Upper lobe of left lung (tissue), 6 donors: ENCODE measurements around the gene MVP. TPM values are rescaled to one million over a fixed set of nuclear protein-coding genes. Genes with fewer than 3 reads are reported as not detected.

Source experiments
- ATAC-seq, 2 donors: fragments of 200-7000 bp; cut with Tn5 transposase; one replicate each; pipeline ENCODE4 v1.9.1; 2022; ENCODE audit warnings: mild to moderate bottlenecking in 2 of 2, moderate library complexity in 2 of 2; ENCODE audit not compliant: low FRiP score in 2 of 2
- DNase-seq, 2 donors: peaks; one replicate each; pipeline ENCODE4 v3.0.0-alpha.2; 2019 to 2020
- H3K27ac ChIP-seq, 4 donors: fragments of 200-600 bp; sonication (generic); one replicate each; pipeline ENCODE4 v1.5.1; 2016 to 2019
- H3K27me3 ChIP-seq, 4 donors: fragments of 200-600 bp; sonication (generic); one replicate each; pipeline ENCODE4 v1.5.1; 2017 to 2019
- H3K36me3 ChIP-seq, 4 donors: fragments of 200-600 bp; sonication (generic); one replicate each; pipeline ENCODE4 v1.5.1; 2016 to 2019
- H3K4me1 ChIP-seq, 4 donors: fragments of 200-600 bp; sonication (generic); one replicate each; pipeline ENCODE4 v1.5.1; 2018 to 2019
- H3K4me3 ChIP-seq, 4 donors: fragments of 200-600 bp; sonication (generic); one replicate each; pipeline ENCODE4 v1.5.1; 2017 to 2019; ENCODE audit warnings: mild to moderate bottlenecking in 2 of 4, moderate library complexity in 1 of 4
- H3K9me3 ChIP-seq, 4 donors: fragments of 200-600 bp; sonication (generic); one replicate each; pipeline ENCODE4 v1.5.1; 2018 to 2019
- CTCF ChIP-seq, 6 experiments: fragments of 450-650 bp in 4 of 6; fragments of 200-600 bp in 2 of 6; sonication (generic) in 2 of 6; IDR thresholded peaks; one replicate each; pipeline ENCODE4 v1.5.1; 2016 to 2019; ENCODE audit warnings: antibody characterized with exemption in 6 of 6
- EP300 ChIP-seq, 4 donors: sonication (generic); formaldehyde crosslinking; IDR thresholded peaks; one replicate each; pipeline ENCODE4 v1.5.1; 2017; ENCODE audit warnings: antibody characterized with exemption in 4 of 4, control low read depth in 2 of 4
- POLR2A ChIP-seq, 4 donors: fragments of 450-650 bp; IDR thresholded peaks; one replicate each; pipeline ENCODE4 v1.5.1; 2016 to 2017; ENCODE audit warnings: antibody characterized with exemption in 4 of 4, mild to moderate bottlenecking in 2 of 4
- POLR2AphosphoS5 ChIP-seq, 2 donors: sonication (generic); formaldehyde crosslinking; IDR thresholded peaks; one replicate each; pipeline ENCODE4 v1.5.1; 2017; ENCODE audit warnings: antibody characterized with exemption in 2 of 2
- WGBS, 2 donors: methylation state at CpG; one replicate each; pipeline ENCODE4 v1.1.5; 2017 to 2018; 5-methylcytosine and 5-hydroxymethylcytosine counted together
- total RNA-seq, 6 donors: library from RNA; depleted of rRNA in 4 of 6; stranded (reverse); fragments of >200 nt in 4 of 6; gene quantifications; one replicate each; pipeline versions ENCODE4 v1.1.0 to v1.2.1, GENCODE V29; 2016 to 2021
- donor health status: DM: no; HTN: no; CAD: no; lungs with moderate emphysema.
- donor health status: DM: no; HTN: yes; CAD: no; lungs with severe emphysema.

Gene MVP
- total RNA-seq, 6 donors from 2014 or later = 260 to 411 (median 312) TPM

- peaks cover 48 to 100% (median 92%) of the 10 kb centered on the region in 4 donors for H3K36me3 ChIP-seq
- no peak overlapping the region for H3K4me3 ChIP-seq
- H3K27ac ChIP-seq = no peak overlapping the region
- H3K27me3 ChIP-seq = no peaks in the 10 kb centered on the region
- H3K4me1 ChIP-seq = no peaks in the 10 kb centered on the region
- WGBS, 2 donors = 87 to 90% methylated on average over 14 to 15 of the region's 15 CpGs
- no peaks in the 10 kb centered on the region for H3K9me3 ChIP-seq
- no peak for DNase-seq
- ATAC-seq = peak in 1 of 2 donors; percentile 38
- no peak for TF ChIP-seq CTCF (IDR thresholded peaks at IDR 0.05)
- no peak for TF ChIP-seq POLR2A (IDR thresholded peaks at IDR 0.05)
- TF ChIP-seq EP300 (IDR thresholded peaks at IDR 0.05) = no peak
- TF ChIP-seq POLR2AphosphoS5 (IDR thresholded peaks at IDR 0.05) = no peak
These were observed 16.4 kb downstream of the MVP start for GRCh38 chr16:29836623-29837022.

- WGBS, 2 donors = 92% methylated on average over 5 of the region's 5 CpGs
- Histone ChIP-seq H3K4me1 (no peaks in the 10 kb centered on the region), H3K9me3 (no peaks in the 10 kb centered on the region), H3K4me3 (no peak overlapping the region), H3K27me3 (no peaks in the 10 kb centered on the region), H3K36me3 (peaks cover 53 to 100% (median 93%) of the 10 kb centered on the region in 4 donors), H3K27ac (no peak overlapping the region)
- ATAC-seq = no peak
- TF ChIP-seq CTCF (IDR thresholded peaks at IDR 0.05) (no peak), POLR2AphosphoS5 (IDR thresholded peaks at IDR 0.05) (no peak), POLR2A (IDR thresholded peaks at IDR 0.05) (no peak), EP300 (IDR thresholded peaks at IDR 0.05) (no peak)
- DNase-seq = no peak
These were observed 17.6 kb downstream of the MVP start for GRCh38 chr16:29837841-29838240.

- H3K27me3 ChIP-seq = no peaks in the 10 kb centered on the region
- DNase-seq (no peak), ATAC-seq (no peak)
- no peak overlapping the region for H3K4me3 ChIP-seq
- H3K36me3 ChIP-seq = peaks cover 47 to 99% (median 92%) of the 10 kb centered on the region in 4 donors
- no peak overlapping the region for H3K27ac ChIP-seq
- H3K9me3 ChIP-seq = no peaks in the 10 kb centered on the region
- WGBS, 2 donors = 81 to 98% methylated on average over 4 to 6 of the region's 6 CpGs
- peaks cover 0 to 7% (median 0%) of the 10 kb centered on the region in 4 donors for H3K4me1 ChIP-seq
- TF ChIP-seq CTCF (IDR thresholded peaks at IDR 0.05) (no peak), POLR2A (IDR thresholded peaks at IDR 0.05) (no peak), POLR2AphosphoS5 (IDR thresholded peaks at IDR 0.05) (no peak), EP300 (IDR thresholded peaks at IDR 0.05) (no peak)
These were observed 19.6 kb downstream of the MVP start for GRCh38 chr16:29839822-29840221.

GRCh38 chr16:29840240-29840639 is 20.0 kb downstream of the MVP start:
- Histone ChIP-seq H3K27me3 (no peaks in the 10 kb centered on the region), H3K4me1 (peaks cover 0 to 9% (median 2%) of the 10 kb centered on the region in 4 donors), H3K9me3 (no peaks in the 10 kb centered on the region), H3K36me3 (peaks cover 49 to 99% (median 92%) of the 10 kb centered on the region in 4 donors), H3K27ac (no peak overlapping the region), H3K4me3 (no peak overlapping the region)
- TF ChIP-seq POLR2A (IDR thresholded peaks at IDR 0.05) = no peak
- TF ChIP-seq POLR2AphosphoS5 (IDR thresholded peaks at IDR 0.05) = no peak
- TF ChIP-seq CTCF (IDR thresholded peaks at IDR 0.05) = no peak
- no peak for TF ChIP-seq EP300 (IDR thresholded peaks at IDR 0.05)
- DNase-seq (no peak), ATAC-seq (no peak)
- WGBS, 2 donors = 92 to 97% methylated on average over 5 to 9 of the region's 10 CpGs

- peak in 1 of 2 donors; percentile 15 for ATAC-seq
- no peak for TF ChIP-seq POLR2A (IDR thresholded peaks at IDR 0.05)
- TF ChIP-seq POLR2AphosphoS5 (IDR thresholded peaks at IDR 0.05) = no peak
- no peak for TF ChIP-seq EP300 (IDR thresholded peaks at IDR 0.05)
- no peak for TF ChIP-seq CTCF (IDR thresholded peaks at IDR 0.05)
- Histone ChIP-seq H3K9me3 (no peaks in the 10 kb centered on the region), H3K27me3 (no peaks in the 10 kb centered on the region), H3K4me3 (no peak overlapping the region), H3K27ac (no peak overlapping the region), H3K36me3 (peaks cover 39 to 99% (median 93%) of the 10 kb centered on the region in 4 donors), H3K4me1 (peaks cover 0 to 20% (median 9%) of the 10 kb centered on the region in 4 donors)
- 87 to 95% methylated on average over 7 to 21 of the region's 23 CpGs for WGBS, 2 donors
- DNase-seq = peak in 1 of 2 donors; percentile 68
These were observed 21.4 kb downstream of the MVP start for GRCh38 chr16:29841631-29842030.
